HepG2 (cell line): ENCODE data around the gene PPP4R1. TPM values are rescaled to one million over a fixed set of nuclear protein-coding genes. Genes with fewer than 3 reads are reported as not detected.

ENCODE experiments used
- PCBP1 ChIP-seq: fragments of 200-400 bp; formaldehyde crosslinking; IDR thresholded peaks from 2 replicates; pipeline ENCODE4 v1.6.1; 2017; ENCODE audit warnings: mild to moderate bottlenecking, low read depth, low read length, borderline replicate concordance
- ZBTB49 ChIP-seq: sonication (generic); formaldehyde crosslinking; IDR thresholded peaks from 2 replicates; pipeline ENCODE4 v1.4.0; 2020; ENCODE audit warnings: missing genetic modification reagents, borderline replicate concordance
- ZNF296 ChIP-seq: sonication (generic); formaldehyde crosslinking; conservative IDR thresholded peaks from 2 replicates; pipeline ENCODE4 v1.5.0; 2020; ENCODE audit warnings: mild to moderate bottlenecking, missing genetic modification reagents
- polyA plus RNA-seq, 8 experiments: library from polyadenylated mRNA; depleted of rRNA in 3 of 8; stranded (reverse) in 7 of 8; unstranded in 1 of 8; fragments of >200 nt; fragmentation: Illumina TruSeq in 4 of 8; extraction: Trizol in 4 of 8; gene quantifications; 2 replicates each; pipeline versions ENCODE4 v1.2.1 to v1.2.3, GENCODE V29; 2011 to 2016; ENCODE audit warnings: low read depth in 4 of 8, missing spikeins in 1 of 8, mixed read lengths in 1 of 8; ENCODE audit not compliant: insufficient read depth in 1 of 8
- total RNA-seq, 5 experiments: library from RNA; depleted of rRNA; stranded (reverse); fragments of >200 nt; fragmentation: Illumina TruSeq; extraction: Trizol; gene quantifications; 2 replicates each; pipeline ENCODE4 v1.2.3, GENCODE V29; 2016; ENCODE audit warnings: low read depth in 1 of 5
- TF ChIP-seq, protein P1 (sequence below): sonication (generic); formaldehyde crosslinking; IDR thresholded peaks from one replicate; pipeline ENCODE4 v1.5.1; 2020; ENCODE audit warnings: mild to moderate bottlenecking, missing genetic modification reagents; ENCODE audit errors: not compliant biosample characterization

The PPP4R1 gene
- total and polyA plus RNA-seq, 2 of the 13 experiments (the other 11 are each of a cell fraction or from before 2014, with no cell fraction given): 66.5 to 72.4 TPM

DNA sequence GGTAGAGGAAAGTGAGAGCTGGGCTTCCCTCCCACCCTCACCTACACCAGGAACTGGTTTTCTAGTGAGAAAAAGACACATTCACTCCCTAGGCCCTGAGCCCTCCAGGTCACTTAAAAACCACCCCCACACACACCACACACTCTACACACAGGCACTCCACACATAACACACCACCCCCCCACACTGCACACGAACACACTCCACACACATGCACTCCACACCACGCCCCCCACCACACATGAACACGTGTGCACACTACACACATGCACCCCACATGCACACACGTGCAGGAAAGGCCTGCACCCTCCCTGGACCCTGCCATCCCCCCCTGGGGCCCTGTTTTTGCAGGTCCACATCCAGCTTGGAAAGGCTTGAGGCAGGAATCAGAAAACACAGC is 71.4 kb downstream of the PPP4R1 start (continued):
- TF ChIP-seq, protein P1, sequence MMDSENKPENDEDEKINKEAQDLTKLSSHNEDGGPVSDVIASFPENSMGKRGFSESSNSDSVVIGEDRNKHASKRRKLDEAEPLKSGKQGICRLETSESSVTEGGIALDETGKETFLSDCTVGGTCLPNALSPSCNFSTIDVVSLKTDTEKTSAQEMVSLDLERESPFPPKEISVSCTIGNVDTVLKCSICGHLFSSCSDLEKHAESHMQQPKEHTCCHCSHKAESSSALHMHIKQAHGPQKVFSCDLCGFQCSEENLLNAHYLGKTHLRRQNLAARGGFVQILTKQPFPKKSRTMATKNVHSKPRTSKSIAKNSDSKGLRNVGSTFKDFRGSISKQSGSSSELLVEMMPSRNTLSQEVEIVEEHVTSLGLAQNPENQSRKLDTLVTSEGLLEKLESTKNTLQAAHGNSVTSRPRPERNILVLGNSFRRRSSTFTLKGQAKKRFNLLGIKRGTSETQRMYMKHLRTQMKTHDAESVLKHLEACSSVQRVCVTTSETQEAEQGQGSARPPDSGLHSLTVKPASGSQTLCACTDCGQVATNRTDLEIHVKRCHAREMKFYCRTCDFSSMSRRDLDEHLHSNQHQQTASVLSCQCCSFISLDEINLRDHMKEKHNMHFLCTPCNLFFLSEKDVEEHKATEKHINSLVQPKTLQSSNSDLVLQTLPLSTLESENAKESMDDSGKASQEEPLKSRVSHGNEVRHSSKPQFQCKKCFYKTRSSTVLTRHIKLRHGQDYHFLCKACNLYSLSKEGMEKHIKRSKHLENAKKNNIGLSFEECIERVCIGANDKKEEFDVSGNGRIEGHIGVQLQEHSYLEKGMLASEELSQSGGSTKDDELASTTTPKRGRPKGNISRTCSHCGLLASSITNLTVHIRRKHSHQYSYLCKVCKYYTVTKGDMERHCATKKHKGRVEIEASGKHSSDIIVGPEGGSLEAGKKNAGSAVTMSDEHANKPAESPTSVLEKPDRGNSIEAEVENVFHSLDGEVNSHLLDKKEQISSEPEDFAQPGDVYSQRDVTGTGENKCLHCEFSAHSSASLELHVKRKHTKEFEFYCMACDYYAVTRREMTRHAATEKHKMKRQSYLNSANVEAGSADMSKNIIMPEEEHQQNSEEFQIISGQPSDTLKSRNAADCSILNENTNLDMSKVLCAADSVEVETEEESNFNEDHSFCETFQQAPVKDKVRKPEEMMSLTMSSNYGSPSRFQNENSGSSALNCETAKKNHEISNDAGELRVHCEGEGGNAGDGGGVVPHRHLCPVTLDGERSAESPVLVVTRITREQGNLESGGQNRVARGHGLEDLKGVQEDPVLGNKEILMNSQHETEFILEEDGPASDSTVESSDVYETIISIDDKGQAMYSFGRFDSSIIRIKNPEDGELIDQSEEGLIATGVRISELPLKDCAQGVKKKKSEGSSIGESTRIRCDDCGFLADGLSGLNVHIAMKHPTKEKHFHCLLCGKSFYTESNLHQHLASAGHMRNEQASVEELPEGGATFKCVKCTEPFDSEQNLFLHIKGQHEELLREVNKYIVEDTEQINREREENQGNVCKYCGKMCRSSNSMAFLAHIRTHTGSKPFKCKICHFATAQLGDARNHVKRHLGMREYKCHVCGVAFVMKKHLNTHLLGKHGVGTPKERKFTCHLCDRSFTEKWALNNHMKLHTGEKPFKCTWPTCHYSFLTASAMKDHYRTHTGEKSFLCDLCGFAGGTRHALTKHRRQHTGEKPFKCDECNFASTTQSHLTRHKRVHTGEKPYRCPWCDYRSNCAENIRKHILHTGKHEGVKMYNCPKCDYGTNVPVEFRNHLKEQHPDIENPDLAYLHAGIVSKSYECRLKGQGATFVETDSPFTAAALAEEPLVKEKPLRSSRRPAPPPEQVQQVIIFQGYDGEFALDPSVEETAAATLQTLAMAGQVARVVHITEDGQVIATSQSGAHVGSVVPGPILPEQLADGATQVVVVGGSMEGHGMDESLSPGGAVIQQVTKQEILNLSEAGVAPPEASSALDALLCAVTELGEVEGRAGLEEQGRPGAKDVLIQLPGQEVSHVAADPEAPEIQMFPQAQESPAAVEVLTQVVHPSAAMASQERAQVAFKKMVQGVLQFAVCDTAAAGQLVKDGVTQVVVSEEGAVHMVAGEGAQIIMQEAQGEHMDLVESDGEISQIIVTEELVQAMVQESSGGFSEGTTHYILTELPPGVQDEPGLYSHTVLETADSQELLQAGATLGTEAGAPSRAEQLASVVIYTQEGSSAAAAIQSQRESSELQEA (CRISPR knock-in tag): no peak
- no peak for TF ChIP-seq ZBTB49
- no peak for TF ChIP-seq PCBP1
- TF ChIP-seq ZNF296 (CRISPR knock-in tag): no peak
